Posterior cingulate gyrus (tissue), 11 donors: ENCODE measurements around the gene MCOLN2.
"Not testable (repeated sequence)": the region's sequence is repeated elsewhere in the genome, so short reads cannot be mapped to it uniquely, and the experiment has no call there.

Experiments
- DNase-seq, 10 donors: peaks; one replicate each; pipeline versions ENCODE4 v3.0.0 to v3.0.0-alpha.2; 2020 to 2021; ENCODE audit warnings: mixed read lengths in 3 of 10
- intact Hi-C: fragments of 100-400 bp; cut with DNase I; formaldehyde crosslinking; loops from one replicate; pipeline ENCODE4 v1.15.1; 2023

Gene MCOLN2

DNA sequence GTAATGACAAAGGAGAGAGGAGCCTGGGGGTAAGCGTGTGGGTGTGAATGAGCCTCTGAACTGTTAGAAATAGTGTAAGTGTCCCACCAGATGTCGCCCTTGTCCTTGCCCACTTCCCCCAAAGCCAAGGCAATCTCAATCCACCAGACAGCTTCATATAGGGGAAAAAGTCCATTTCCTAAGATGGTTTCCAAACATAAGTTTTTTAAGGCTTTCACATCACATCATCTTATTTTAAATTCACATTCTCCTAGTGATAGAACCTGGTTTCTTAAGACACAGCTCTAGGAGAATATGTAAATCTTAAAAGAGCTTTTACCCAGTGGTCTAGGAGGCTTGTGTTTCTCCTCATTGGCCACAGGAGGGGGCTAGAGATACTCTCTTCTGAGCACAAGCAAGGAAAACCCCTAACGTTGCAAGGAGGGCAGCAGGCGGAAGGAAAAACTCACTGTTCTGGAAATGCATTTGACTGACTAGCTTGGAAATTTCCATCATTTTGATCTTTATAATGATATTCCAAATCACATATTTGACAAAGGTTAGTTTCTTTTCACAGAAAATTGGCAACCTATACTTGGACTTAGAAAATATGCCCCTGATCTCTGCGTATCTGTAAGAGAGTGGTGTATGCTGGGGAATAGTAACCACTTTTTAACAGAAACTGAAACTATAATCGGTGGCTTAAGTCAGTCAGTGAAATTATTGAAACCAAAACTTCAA is 52.0 kb downstream of the MCOLN2 start:
- intact Hi-C loops = loop anchor here (2.0 kb wide), 1 partner anchor 314 kb away; the partner anchor contains the start of gene C1orf52
- peak in 8 of 10 donors; percentile 32 to 90 (median 47) for DNase-seq

DNA sequence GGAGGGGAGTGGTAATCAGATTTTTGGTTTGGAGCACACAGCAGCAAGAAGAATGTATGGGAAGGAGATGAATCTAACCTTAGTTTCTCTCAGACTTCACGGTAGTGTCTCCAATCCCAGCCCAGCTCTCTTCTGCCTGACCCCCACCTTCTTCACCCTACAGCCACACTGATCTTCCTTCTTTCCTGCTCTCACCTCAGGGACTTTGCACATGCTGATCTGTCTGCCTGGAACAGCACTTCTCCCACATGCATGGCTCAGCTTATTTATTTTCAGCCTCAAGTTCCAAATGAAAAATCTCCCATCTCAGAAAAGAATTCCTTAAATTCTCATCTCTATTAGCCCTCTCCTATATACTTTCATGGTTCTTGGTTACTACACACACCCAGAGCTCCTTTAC is 55.1 kb downstream of the MCOLN2 start:
- DNase-seq = no peak
- intact Hi-C loops = no loop called here

- intact Hi-C loops = no loop called here
- no peak for DNase-seq
These were observed 56.4 kb downstream of the MCOLN2 start for GRCh38 chr1:84940481-84940880.

DNA sequence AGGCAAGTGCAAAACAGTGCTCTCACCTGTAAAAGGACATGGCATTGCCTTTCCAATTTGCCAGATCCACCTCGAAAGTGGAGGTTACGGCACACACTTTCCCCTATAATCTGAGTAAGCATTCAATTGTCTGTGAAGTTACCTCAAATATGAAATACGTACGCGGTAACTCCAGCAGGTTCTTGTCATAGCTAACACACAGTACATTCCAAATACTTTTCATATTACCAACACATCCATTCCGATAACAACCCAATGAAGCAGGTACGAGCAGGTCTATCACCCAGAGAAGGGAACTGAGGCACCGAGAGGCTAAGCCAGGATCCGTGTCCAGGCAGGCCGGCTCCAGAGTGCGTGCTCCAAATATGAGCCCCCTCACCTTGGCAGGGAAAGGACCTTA is 57.2 kb downstream of the MCOLN2 start:
- intact Hi-C loops = loop anchor here (10.0 kb wide), 2 partner anchors 165 to 795 kb away; partner anchors contain the start of gene PRKACB
- DNase-seq = no peak

DNA sequence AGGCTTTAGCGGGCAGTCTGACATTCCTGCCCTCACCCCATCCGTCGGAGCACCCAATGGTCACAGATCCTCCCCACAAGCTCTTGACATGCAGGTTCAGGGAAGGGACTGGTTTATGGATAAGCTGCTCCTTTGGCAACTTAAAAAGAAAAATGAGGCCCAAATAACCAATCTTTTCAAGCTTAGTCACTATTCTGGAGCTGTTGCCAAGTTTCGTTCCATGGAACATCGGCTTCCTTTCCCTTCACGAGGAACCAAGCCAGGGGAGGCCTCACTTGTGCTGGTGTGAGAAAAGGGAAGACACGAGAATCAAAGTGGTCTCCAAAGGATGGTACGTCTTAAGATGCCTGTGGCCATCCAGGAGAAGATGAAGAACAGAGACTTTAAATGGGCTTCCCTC is 57.8 kb downstream of the MCOLN2 start:
- no peak for DNase-seq
- intact Hi-C loops = loop anchor here (10.0 kb wide), 2 partner anchors 164 to 794 kb away; partner anchors contain the start of gene PRKACB

DNA sequence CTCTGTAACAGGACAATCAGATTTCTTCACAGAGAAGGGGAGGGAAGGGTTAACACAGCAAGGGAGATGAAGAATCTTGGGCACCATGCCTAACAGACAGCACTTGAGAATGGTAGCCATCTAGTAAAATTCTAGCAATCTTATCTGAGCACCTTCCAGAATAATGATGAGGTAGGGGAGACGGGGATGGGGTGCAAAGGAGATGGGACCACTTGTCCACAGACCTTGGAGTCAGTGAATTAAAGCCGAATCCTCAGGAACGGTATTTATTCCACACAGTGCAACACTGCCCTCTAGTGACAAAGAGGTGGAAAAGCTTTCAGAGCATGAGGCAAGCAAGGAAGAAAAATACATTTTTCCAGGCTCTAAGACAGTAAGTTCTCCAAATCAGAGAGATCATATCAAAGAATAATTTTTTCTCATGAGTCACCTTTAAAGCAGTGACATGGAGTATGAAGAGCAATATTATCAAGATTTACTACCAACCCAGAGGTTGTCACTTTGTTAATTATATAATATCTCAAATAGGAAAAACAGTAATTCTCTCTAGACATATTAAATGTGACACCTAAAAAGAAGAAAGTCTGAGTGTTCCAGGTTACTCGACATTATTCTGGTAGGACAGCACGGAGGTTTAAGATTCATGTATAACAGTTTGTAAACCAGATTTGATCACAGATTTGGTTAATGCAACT is 60.6 kb downstream of the MCOLN2 start:
- peak in 1 of 10 donors; percentile 21 for DNase-seq
- intact Hi-C loops = loop anchor here (10.0 kb wide), 2 partner anchors 161 to 791 kb away; partner anchors contain the start of gene PRKACB

DNA sequence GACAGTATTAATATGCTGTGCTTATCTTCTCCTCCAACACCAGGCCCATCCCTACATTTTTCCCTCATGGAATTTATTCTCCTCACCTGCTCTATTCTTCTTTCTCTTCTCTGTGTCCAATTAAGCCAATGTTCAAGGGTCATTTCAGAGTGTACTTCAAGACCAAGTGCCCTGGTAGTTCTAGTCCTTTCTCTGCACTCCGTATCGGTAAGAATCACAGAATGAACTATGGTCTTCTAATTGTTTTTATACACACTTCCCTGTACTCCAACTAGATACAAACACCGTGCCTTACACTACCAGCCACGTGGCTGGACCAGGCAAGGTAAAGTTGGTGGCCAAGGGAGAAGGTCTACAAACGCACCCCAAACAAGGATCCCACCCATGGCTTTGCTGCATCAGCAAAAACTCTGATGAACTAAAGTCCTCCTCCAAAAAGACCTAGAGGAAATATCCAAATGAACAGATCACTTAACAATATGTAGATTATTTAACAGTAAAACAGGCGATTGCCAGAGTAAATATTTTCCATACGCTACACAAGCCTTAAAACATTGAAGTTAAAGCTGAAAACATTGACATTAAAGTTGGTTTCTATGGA is 63.8 kb downstream of the MCOLN2 start:
- intact Hi-C loops = loop anchor here (10.0 kb wide), 2 partner anchors 158 to 788 kb away; partner anchors contain the start of gene PRKACB
- no peak for DNase-seq

- DNase-seq = no peak
- intact Hi-C loops = loop anchor here (10.0 kb wide), 2 partner anchors 156 to 786 kb away; partner anchors contain the start of gene PRKACB
These were observed 66.1 kb downstream of the MCOLN2 start for GRCh38 chr1:84930831-84931230.

GRCh38 chr1:84930329-84930728 is 66.6 kb downstream of the MCOLN2 start:
- intact Hi-C loops = loop anchor here (10.0 kb wide), 2 partner anchors 156 to 786 kb away; partner anchors contain the start of gene PRKACB
- no peak for DNase-seq

- DNase-seq = no peak
- intact Hi-C loops = no loop called here
These were observed 67.3 kb downstream of the MCOLN2 start for GRCh38 chr1:84929581-84929980.

DNA sequence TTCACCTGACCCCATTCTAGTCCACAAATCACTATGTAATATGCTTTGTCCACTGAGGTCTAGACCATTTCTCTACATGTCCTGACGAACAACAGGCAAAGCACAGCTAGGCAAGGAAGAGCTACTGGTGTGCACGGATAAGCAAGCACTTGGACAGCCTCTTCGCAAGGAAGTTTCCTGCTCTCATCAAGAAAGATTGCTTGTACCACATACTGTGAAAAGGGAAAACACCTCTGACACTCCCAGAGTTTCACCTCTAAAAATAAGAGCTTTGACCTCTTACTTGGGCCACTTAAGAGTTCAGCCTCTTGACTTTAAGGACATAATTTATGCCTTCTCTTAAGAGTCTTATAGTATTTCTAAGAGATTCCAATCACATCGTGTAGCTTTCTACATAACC is 67.9 kb downstream of the MCOLN2 start:
- no peak for DNase-seq
- intact Hi-C loops = no loop called here

GRCh38 chr1:84923317-84923716 is 73.6 kb downstream of the MCOLN2 start:
- intact Hi-C loops = no loop called here

GRCh38 chr1:84920159-84920558 is 76.8 kb downstream of the MCOLN2 start:
- intact Hi-C loops = no loop called here
- no peak for DNase-seq

More at GRCh38 chr1:84923317-84923716, 73.6 kb downstream of the MCOLN2 start:
- DNase-seq = no peak

GRCh38 chr1:84919461-84919970 is 77.4 kb downstream of the MCOLN2 start:
- DNase-seq = no peak
- intact Hi-C loops = no loop called here

DNA sequence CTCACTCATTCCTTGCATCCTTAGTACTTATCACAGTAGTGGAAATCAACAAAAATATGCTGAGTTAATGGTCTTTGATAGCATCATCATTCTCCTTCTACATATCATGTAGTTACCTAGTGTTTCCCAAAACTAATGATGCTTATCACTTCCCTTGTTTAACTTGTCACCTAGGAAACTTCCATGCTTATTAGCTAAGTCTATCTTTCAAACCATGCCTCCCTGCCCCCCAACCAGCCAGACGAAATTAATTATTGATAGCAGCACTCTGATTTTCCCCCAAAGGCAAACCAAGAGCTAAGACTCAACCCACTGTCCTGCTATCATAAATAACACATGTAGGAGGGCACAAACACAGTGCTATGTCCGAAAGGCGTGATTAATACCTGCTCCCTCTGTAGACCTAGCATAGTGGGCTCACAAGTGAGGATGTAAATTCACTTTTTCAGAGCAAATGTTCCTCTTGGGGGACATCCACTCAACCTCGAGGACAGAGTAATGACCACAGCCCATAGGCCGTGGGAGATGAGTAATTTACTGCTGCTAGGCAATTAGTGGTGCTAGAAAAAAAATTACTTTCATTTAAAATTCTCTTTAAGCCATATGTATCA is 78.1 kb downstream of the MCOLN2 start:
- DNase-seq = no peak
- intact Hi-C loops = no loop called here

DNA sequence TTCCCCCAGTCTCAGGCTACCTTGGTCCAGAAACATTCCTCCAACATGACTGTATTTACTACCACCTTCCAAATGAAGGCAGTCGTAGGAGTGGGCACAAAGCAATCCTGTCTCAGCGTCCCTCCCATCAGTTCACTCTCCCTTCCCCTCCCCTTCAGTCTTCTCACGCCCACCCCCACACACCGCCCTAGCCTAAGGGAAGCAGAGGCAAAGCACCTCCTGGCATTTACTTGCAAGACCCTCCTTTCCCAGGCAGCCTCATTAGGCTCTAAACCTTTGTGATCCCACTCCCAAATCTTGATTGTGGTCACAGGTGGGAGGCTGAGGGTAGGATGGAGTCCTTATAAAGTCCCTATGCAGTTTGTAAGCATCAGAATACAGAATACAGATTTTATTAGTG is 80.0 kb downstream of the MCOLN2 start:
- intact Hi-C loops = no loop called here
- no peak for DNase-seq

DNA sequence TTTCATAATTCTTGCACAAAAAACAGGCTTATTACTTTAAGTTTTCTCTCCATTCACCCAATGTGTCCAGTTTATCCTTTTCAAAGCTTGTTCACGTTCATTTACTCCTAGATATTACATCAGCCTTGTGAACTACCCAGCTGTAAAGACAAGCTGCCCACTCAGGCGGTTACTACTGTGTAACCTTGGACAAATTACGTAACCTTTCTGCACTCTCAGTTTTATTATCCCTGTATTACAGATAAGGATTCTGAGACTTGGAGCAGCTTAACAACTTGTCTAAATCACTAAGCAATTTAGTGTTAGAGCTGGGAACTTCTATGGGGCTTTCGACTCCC is 83.4 kb downstream of the MCOLN2 start:
- no peak for DNase-seq

DNA sequence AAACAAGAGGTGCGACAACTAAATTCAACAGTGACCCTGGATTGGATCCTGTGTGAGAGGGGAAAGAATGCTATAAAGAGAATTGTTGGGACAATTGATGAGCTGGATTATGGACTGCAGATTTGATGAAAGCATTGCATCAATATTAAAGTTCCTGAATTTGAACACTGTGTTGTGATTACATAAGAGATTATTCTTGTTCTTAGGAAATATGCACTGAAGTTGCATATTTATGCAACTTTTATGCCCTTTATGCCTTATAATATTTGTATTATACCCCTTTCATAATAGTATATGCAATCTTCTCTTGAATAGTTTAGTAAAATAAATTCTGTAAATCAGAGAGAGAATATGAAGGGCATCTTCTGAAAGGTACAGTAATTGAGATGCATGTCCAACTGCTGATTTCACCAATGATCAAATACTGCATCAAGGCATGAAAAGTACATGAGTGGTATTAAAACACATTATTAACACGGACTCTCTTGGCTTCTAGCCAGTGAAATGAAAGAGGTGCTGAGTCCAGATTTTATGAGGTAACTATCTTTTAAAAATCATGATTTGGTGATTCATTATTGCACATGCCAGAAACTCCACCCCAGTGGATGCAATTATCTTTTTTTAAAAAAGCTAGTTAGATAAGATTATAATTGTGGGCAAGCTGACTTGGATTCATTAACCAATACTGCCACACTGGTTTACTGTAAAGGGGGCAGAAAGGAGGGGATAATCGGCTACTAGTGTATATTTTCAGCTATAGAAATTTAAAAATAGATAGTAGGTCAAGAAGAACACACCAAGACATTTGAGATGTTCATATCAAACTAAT is 84.0 kb downstream of the MCOLN2 start:
- intact Hi-C loops = no loop called here
- DNase-seq = no peak

More for the DNA sequence above, 83.4 kb downstream of the MCOLN2 start:
- intact Hi-C loops = no loop called here

GRCh38 chr1:84908746-84909464 is 88.0 kb downstream of the MCOLN2 start:
- intact Hi-C loops, DNase-seq: not testable (repeated sequence)
